Liver (tissue), 9 donors: Measurements from ENCODE around the gene ASXL1. TPM values are rescaled to one million over a fixed set of nuclear protein-coding genes. Genes with fewer than 3 reads are reported as not detected.

Experiments
- DNase-seq: peaks from one replicate; pipeline ENCODE4 v3.0.0-alpha.2; 2017; ENCODE audit warnings: low spot score
- H3K27ac ChIP-seq, 2 donors: one replicate each; pipeline ENCODE4 v1.7.0; 2013; ENCODE audit warnings: inconsistent platforms in 2 of 2, low read length in 2 of 2, control low read depth in 1 of 2, low read depth in 1 of 2, mild to moderate bottlenecking in 1 of 2
- H3K27me3 ChIP-seq, 4 donors: one replicate each; pipeline versions ENCODE4 v1.6.1 to v1.7.0; 2013; ENCODE audit warnings: low read length in 3 of 4, inconsistent platforms in 1 of 4, mild to moderate bottlenecking in 1 of 4, moderate library complexity in 1 of 4; ENCODE audit not compliant: control insufficient read depth in 4 of 4, insufficient read depth in 4 of 4
- H3K36me3 ChIP-seq, 4 donors: one replicate each; pipeline versions ENCODE4 v1.6.1 to v1.7.0; 2013; ENCODE audit warnings: low read length in 3 of 4, mild to moderate bottlenecking in 3 of 4, low read depth in 1 of 4, moderate library complexity in 1 of 4; ENCODE audit not compliant: control insufficient read depth in 4 of 4, insufficient read depth in 3 of 4
- H3K4me1 ChIP-seq, 4 donors: one replicate each; pipeline versions ENCODE4 v1.6.1 to v1.7.0; 2013; ENCODE audit warnings: low read length in 3 of 4, mild to moderate bottlenecking in 3 of 4, moderate library complexity in 1 of 4; ENCODE audit not compliant: control insufficient read depth in 4 of 4, insufficient read depth in 4 of 4
- H3K4me3 ChIP-seq, 3 donors: one replicate each; pipeline versions ENCODE4 v1.6.1 to v1.7.0; 2013; ENCODE audit warnings: low read length in 3 of 3, control low read depth in 1 of 3, low read depth in 1 of 3, mild to moderate bottlenecking in 1 of 3
- H3K9ac ChIP-seq, 2 donors: one replicate each; pipeline ENCODE4 v1.7.0; 2013; ENCODE audit warnings: low read length in 2 of 2, mild to moderate bottlenecking in 2 of 2, moderate library complexity in 2 of 2, control low read depth in 1 of 2, low read depth in 1 of 2
- H3K9me3 ChIP-seq, 4 donors: one replicate each; pipeline versions ENCODE4 v1.6.1 to v1.7.0; 2013; ENCODE audit warnings: low read length in 3 of 4; ENCODE audit not compliant: control insufficient read depth in 4 of 4
- EGR1 ChIP-seq, 2 donors: IDR thresholded peaks; 2 replicates each; pipeline ENCODE4 v1.6.1; 2016 to 2018; ENCODE audit warnings: antibody characterized with exemption in 2 of 2, low read depth in 2 of 2
- FOXA1 ChIP-seq: IDR thresholded peaks from 2 replicates; pipeline ENCODE4 v1.6.1; 2016; ENCODE audit warnings: antibody characterized with exemption
- FOXA2 ChIP-seq: IDR thresholded peaks from 2 replicates; pipeline ENCODE4 v1.6.1; 2016; ENCODE audit warnings: antibody characterized with exemption
- GABPA ChIP-seq, 2 donors: IDR thresholded peaks in 1 of 2; conservative IDR thresholded peaks in 1 of 2; 2 replicates each; pipeline ENCODE4 v1.6.1; 2016; ENCODE audit warnings: antibody characterized with exemption in 2 of 2, mild to moderate bottlenecking in 1 of 2, moderate library complexity in 1 of 2
- HNF4A ChIP-seq, 2 donors: conservative IDR thresholded peaks; 2 replicates each; pipeline ENCODE4 v1.6.1; 2016; ENCODE audit warnings: antibody characterized with exemption in 2 of 2, mild to moderate bottlenecking in 2 of 2
- JUND ChIP-seq, 2 donors: IDR thresholded peaks; 2 replicates each; pipeline ENCODE4 v1.6.1; 2016; ENCODE audit warnings: antibody characterized with exemption in 2 of 2
- NR2F2 ChIP-seq: IDR thresholded peaks from 2 replicates; pipeline ENCODE4 v1.6.1; 2016; ENCODE audit warnings: antibody characterized with exemption
- RAD21 ChIP-seq, 2 donors: IDR thresholded peaks; 2 replicates each; pipeline ENCODE4 v1.6.1; 2016; ENCODE audit warnings: antibody characterized with exemption in 2 of 2, mild to moderate bottlenecking in 2 of 2
- REST ChIP-seq: IDR thresholded peaks from 2 replicates; pipeline ENCODE4 v1.6.1; 2016; ENCODE audit warnings: antibody characterized with exemption, mild to moderate bottlenecking
- RXRA ChIP-seq, 2 donors: IDR thresholded peaks; 2 replicates each; pipeline ENCODE4 v1.6.1; 2017 to 2018; ENCODE audit warnings: antibody characterized with exemption in 2 of 2, mild to moderate bottlenecking in 1 of 2
- TAF1 ChIP-seq: conservative IDR thresholded peaks from 2 replicates; pipeline ENCODE4 v1.6.1; 2016; ENCODE audit warnings: antibody characterized with exemption, mild to moderate bottlenecking
- ZBTB33 ChIP-seq: IDR thresholded peaks from 2 replicates; pipeline ENCODE4 v1.6.1; 2016; ENCODE audit warnings: antibody characterized with exemption
- WGBS: extraction: QIAGEN DNeasy Blood & Tissue Kit; methylation state at CpG from one replicate; pipeline ENCODE4 v1.1.7; 2013; 5-methylcytosine and 5-hydroxymethylcytosine counted together
- polyA plus RNA-seq, 2 donors: library from polyadenylated mRNA; stranded (reverse) in 1 of 2; unstranded in 1 of 2; fragments of 200-250 nt in 1 of 2; fragments of >200 nt in 1 of 2; fragmentation: Nextera tagmentation in 1 of 2; extraction: Ambion mirVana in 1 of 2; gene quantifications; one replicate each; pipeline versions ENCODE4 v1.2.1 to v1.2.3, GENCODE V29; 2013 to 2015
- total RNA-seq, 2 donors: library from RNA; depleted of rRNA; stranded (reverse); fragments of >200 nt; gene quantifications; one replicate each; pipeline ENCODE4 v1.2.3, GENCODE V29; 2014
- donor health status: healthy.
- donor health status: healthy.
- donor health status: healthy.
- donor health status: healthy.
- donor health status: healthy.

Gene ASXL1
- total and polyA plus RNA-seq, 4 donors, result 13.4 to 61.3 (median 24.5) TPM

- Histone ChIP-seq H3K9me3 (no peaks in the 10 kb centered on the region), H3K27me3 (no peaks in the 10 kb centered on the region), H3K36me3 (no peaks in the 10 kb centered on the region), H3K9ac (peak overlapping the region; percentile 77), H3K4me3 (peak overlapping the region; percentile 71 to 98 (median 92)), H3K4me1 (peaks cover 7 to 37% (median 23%) of the 10 kb centered on the region in 4 donors), H3K27ac (peak overlapping the region; percentile 84 to 92)
- no peak for TF ChIP-seq HNF4A (conservative IDR thresholded peaks at IDR 0.05)
- no peak for TF ChIP-seq NR2F2
- TF ChIP-seq RXRA (IDR thresholded peaks at IDR 0.05), result peak in 1 of 2 donors; percentile 24
- no peak for TF ChIP-seq GABPA (IDR thresholded peaks at IDR 0.05 in 1 of 2, conservative IDR thresholded peaks at IDR 0.05 in 1 of 2)
- TF ChIP-seq FOXA1, result no peak
- no peak for TF ChIP-seq FOXA2
- DNase-seq, result peak; percentile 78
- WGBS, result under 1% methylated on average over 46 of the region's 46 CpGs
Observed at GRCh38 chr20:32358883-32359632, 927 bp downstream of the ASXL1 start.

- peaks cover 7 to 37% (median 26%) of the 10 kb centered on the region in 4 donors for H3K4me1 ChIP-seq
- WGBS, result 8% methylated on average over 11 of the region's 11 CpGs
- H3K27me3 ChIP-seq, result no peaks in the 10 kb centered on the region
- no peak for DNase-seq
- H3K9me3 ChIP-seq, result no peaks in the 10 kb centered on the region
- H3K36me3 ChIP-seq, result no peaks in the 10 kb centered on the region
- peak overlapping the region; percentile 71 to 98 (median 92) for H3K4me3 ChIP-seq
- no peak for TF ChIP-seq JUND (IDR thresholded peaks at IDR 0.05)
- TF ChIP-seq REST, result no peak
- no peak for TF ChIP-seq HNF4A (conservative IDR thresholded peaks at IDR 0.05)
- no peak for TF ChIP-seq FOXA1
- TF ChIP-seq TAF1, result no peak
- TF ChIP-seq RAD21 (IDR thresholded peaks at IDR 0.05), result no peak
- TF ChIP-seq ZBTB33, result no peak
- TF ChIP-seq NR2F2, result no peak
- no peak for TF ChIP-seq EGR1 (IDR thresholded peaks at IDR 0.05; ENCODE audit: low read depth in 2 of 2)
- no peak for TF ChIP-seq GABPA (IDR thresholded peaks at IDR 0.05 in 1 of 2, conservative IDR thresholded peaks at IDR 0.05 in 1 of 2)
- peak overlapping the region; percentile 84 to 92 for H3K27ac ChIP-seq
- H3K9ac ChIP-seq, result peak overlapping the region; percentile 77
Observed at GRCh38 chr20:32359633-32360332, 1.7 kb downstream of the ASXL1 start.
